Natural killer cell treated with Interleukin-12 subunit alpha and Interleukin-12 subunit beta and Interleukin-15 and Interleukin-18, amount 100 ng/mL, for 72 hours (primary cell): ENCODE measurements around the gene ELP2. TPM values are rescaled to one million over a fixed set of nuclear protein-coding genes. Genes with fewer than 3 reads are reported as not detected.
A peak's percentile ranks its signal among the peaks of the same experiment; 100 is the strongest.

ENCODE experiments used
- ATAC-seq, 2 donors: fragments of 150-1000 bp; cut with Tn5 transposase in 1 of 2; sonication (Bioruptor Pico), chemical (Tn5 transposase) in 1 of 2; 2 replicates each; pipeline ENCODE4 v1.10.0; 2021
- DNase-seq: peaks from one replicate; pipeline ENCODE4 v3.0.0; 2022; ENCODE audit warnings: low spot score
- H3K27ac Mint-ChIP-seq, 2 donors: 1 replicate in 1 of 2; 2 replicates in 1 of 2; pipeline ENCODE4 v1.8.0; 2022; ENCODE audit warnings: mixed read lengths in 2 of 2, mild to moderate bottlenecking in 1 of 2, moderate library complexity in 1 of 2
- H3K27me3 Mint-ChIP-seq, 2 donors: 1 replicate in 1 of 2; 2 replicates in 1 of 2; pipeline ENCODE4 v1.8.0; 2022; ENCODE audit warnings: mixed read lengths in 2 of 2
- H3K36me3 Mint-ChIP-seq: one replicate; pipeline ENCODE4 v1.8.0; 2022; ENCODE audit warnings: mixed read lengths
- H3K4me1 Mint-ChIP-seq, 2 donors: 1 replicate in 1 of 2; 2 replicates in 1 of 2; pipeline ENCODE4 v1.8.0; 2022; ENCODE audit warnings: low read depth in 2 of 2, mixed read lengths in 2 of 2, mild to moderate bottlenecking in 1 of 2
- H3K4me3 Mint-ChIP-seq: one replicate; pipeline ENCODE4 v1.8.0; 2022; ENCODE audit warnings: mixed read lengths
- H3K9me3 Mint-ChIP-seq: 2 replicates; pipeline ENCODE4 v1.8.0; 2022; ENCODE audit warnings: mixed read lengths
- total RNA-seq, 2 donors: library from RNA; stranded (reverse); gene quantifications; one replicate each; pipeline ENCODE4 v1.2.3, GENCODE V29; 2022

Gene ELP2
- total RNA-seq, 2 donors from 2014 or later, result 72.3 to 92.9 TPM

DNA sequence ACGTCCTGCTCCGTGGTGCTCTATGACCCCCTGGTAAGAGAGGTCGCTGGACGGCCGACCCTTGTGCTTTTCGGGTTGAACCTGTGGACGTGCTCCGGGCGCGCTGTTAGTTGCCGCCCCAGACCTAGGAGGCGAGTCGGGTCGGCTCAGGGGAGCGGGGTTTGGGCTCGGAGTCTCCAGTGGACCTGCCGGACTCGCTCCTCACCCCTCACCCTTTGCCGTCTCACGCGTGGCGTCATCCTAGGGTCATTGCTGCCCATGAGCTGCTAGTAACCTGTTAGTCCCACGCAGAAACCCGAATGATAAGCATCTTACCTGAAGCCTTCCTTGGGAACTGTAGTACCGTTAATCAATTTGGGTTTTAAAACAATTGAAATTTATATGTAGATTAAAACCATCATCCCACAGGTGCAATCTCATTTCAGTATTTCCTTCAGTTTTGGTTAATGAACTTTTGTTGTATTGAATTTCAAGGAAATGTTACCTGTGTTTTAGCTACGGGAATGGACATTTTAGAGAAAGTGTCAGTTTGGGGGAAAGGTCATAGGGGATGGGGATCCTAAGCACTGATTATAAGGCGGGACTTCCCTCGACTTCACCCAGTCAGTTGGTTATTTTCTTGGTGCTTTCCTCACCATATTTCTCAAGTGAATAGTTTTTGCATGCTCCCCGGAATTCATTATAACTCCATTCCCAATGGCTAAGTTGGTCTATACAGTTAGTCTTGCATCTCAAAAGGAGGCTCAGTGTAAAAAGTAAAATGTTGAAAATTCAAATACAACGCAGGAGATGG lies 536 bp downstream of the ELP2 start:
- peak overlapping the region; percentile 95 for H3K27ac Mint-ChIP-seq
- peak overlapping the region; percentile 95 for H3K4me3 Mint-ChIP-seq
- no peaks in the 10 kb centered on the region for H3K36me3 Mint-ChIP-seq
- no peaks in the 10 kb centered on the region for H3K27me3 Mint-ChIP-seq
- no peaks in the 10 kb centered on the region for H3K9me3 Mint-ChIP-seq
- ATAC-seq (peak; percentile 28 to 46), DNase-seq (no peak)
- H3K4me1 Mint-ChIP-seq, result peaks cover 42 to 48% of the 10 kb centered on the region in 2 donors

DNA sequence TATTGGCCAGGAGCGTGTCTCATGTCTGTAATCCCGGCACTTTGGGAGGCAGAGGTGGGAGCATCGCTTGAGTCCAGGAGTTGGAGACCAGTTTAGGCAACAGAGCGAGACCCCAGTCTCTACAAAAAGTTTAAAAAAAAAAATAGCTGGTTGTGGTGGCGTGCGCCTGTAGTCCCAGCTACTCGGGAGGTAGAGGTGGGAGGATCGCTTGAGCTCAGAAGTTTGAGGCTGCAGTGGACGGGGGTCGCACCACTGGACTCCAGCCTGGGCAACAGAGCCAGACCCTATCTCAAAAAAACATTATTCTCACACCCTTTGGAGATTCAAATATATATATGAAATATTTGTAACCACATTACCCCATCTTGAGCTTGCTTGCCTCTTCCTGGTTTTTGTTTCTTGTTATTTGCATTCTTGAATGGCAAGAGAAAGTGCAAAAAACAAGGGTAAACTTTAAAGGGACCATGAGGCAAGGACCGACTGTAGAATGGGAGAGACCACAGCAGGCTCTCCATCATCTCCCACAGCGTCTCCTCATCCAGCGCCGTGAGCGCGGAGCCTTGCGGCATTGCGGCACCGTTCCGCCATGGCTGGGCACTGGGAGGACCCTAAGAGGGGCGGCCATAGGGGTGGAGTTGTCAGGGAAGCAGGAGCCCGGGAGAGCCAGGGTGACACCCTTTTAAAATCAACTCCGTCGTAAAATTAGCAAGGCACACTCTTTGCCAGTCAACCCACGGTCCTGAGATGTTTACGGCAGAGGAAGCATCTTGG lies 1.4 kb downstream of the ELP2 start:
- DNase-seq (no peak), ATAC-seq (no peak)
- Mint-ChIP-seq H3K36me3 (no peaks in the 10 kb centered on the region), H3K4me3 (peak overlapping the region; percentile 95), H3K27me3 (no peaks in the 10 kb centered on the region), H3K9me3 (no peaks in the 10 kb centered on the region), H3K27ac (peak overlapping the region; percentile 95), H3K4me1 (peaks cover 39 to 40% of the 10 kb centered on the region in 2 donors)

DNA sequence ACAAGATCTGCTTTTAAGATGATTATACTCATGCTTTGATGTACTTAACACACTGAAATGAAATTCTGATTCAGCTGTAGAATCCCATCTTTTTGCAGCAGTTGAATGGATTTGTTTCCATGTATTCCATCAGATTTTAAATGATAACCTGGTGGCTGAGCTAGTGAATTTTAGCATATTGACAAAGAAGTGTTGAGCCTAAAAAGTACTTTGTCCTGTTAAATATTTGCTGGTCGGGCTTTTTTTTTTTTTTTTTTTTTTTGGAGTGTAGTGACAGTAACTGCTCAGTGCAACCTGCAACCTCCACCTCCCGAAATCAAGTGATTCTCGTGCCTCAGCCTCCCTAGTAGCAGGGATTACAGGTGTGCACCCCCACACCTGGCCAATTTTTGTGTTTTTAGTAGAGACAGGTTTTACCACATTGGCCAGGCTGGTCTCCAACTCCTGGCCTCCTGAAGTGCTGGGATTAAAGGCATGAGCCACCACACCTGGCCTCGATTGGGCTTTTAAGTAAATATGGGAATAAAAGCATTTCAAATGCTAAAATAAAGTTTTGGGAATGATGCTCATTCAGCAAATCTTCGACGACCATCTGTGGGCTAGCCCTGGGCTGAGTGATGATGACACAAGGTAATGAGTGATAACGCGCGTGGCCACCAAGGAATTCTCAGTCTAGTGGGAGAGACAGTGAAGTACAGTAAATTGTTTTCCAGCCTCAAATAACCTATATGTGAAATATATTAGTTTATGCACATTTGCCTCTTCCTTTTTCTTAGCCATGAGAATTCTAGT lies 2.2 kb downstream of the ELP2 start:
- H3K4me3 Mint-ChIP-seq, result peak overlapping the region; percentile 1
- no peaks in the 10 kb centered on the region for H3K9me3 Mint-ChIP-seq
- peaks cover 34% of the 10 kb centered on the region in 2 donors for H3K4me1 Mint-ChIP-seq
- ATAC-seq (no peak), DNase-seq (no peak)
- H3K36me3 Mint-ChIP-seq, result no peaks in the 10 kb centered on the region
- H3K27me3 Mint-ChIP-seq, result no peaks in the 10 kb centered on the region
- H3K27ac Mint-ChIP-seq, result no peak overlapping the region

GRCh38 chr18:36132756-36133155 lies 3.1 kb downstream of the ELP2 start:
- DNase-seq (no peak), ATAC-seq (no peak)
- no peak overlapping the region for H3K27ac Mint-ChIP-seq
- H3K4me1 Mint-ChIP-seq, result peaks cover 28 to 29% of the 10 kb centered on the region in 2 donors
- peak overlapping the region; percentile 1 for H3K4me3 Mint-ChIP-seq
- no peaks in the 10 kb centered on the region for H3K27me3 Mint-ChIP-seq
- H3K36me3 Mint-ChIP-seq, result no peaks in the 10 kb centered on the region
- H3K9me3 Mint-ChIP-seq, result no peaks in the 10 kb centered on the region

GRCh38 chr18:36135264-36135663 lies 5.6 kb downstream of the ELP2 start:
- peaks cover 20 to 21% of the 10 kb centered on the region in 2 donors for H3K4me1 Mint-ChIP-seq
- ATAC-seq (no peak), DNase-seq (no peak)
- no peak overlapping the region for H3K27ac Mint-ChIP-seq
- H3K27me3 Mint-ChIP-seq, result no peaks in the 10 kb centered on the region
- H3K4me3 Mint-ChIP-seq, result no peak overlapping the region
- H3K36me3 Mint-ChIP-seq, result peaks cover 9% of the 10 kb centered on the region
- no peaks in the 10 kb centered on the region for H3K9me3 Mint-ChIP-seq

GRCh38 chr18:36139245-36139644 lies 9.5 kb downstream of the ELP2 start:
- H3K4me3 Mint-ChIP-seq, result no peak overlapping the region
- H3K9me3 Mint-ChIP-seq, result no peaks in the 10 kb centered on the region
- H3K4me1 Mint-ChIP-seq, result peaks cover 6 to 9% of the 10 kb centered on the region in 2 donors
- H3K27ac Mint-ChIP-seq, result no peak overlapping the region
- DNase-seq (no peak), ATAC-seq (no peak)
- peaks cover 19% of the 10 kb centered on the region for H3K36me3 Mint-ChIP-seq
- no peaks in the 10 kb centered on the region for H3K27me3 Mint-ChIP-seq

GRCh38 chr18:36141576-36141975 lies 11.9 kb downstream of the ELP2 start:
- peak; percentile 81 to 88 for ATAC-seq
- H3K4me3 Mint-ChIP-seq, result no peak overlapping the region
- peak overlapping the region; percentile 44 to 61 for H3K27ac Mint-ChIP-seq
- H3K4me1 Mint-ChIP-seq, result peaks cover 5 to 9% of the 10 kb centered on the region in 2 donors
- no peaks in the 10 kb centered on the region for H3K9me3 Mint-ChIP-seq
- peaks cover 26% of the 10 kb centered on the region for H3K36me3 Mint-ChIP-seq
- DNase-seq, result no peak
- H3K27me3 Mint-ChIP-seq, result no peaks in the 10 kb centered on the region

DNA sequence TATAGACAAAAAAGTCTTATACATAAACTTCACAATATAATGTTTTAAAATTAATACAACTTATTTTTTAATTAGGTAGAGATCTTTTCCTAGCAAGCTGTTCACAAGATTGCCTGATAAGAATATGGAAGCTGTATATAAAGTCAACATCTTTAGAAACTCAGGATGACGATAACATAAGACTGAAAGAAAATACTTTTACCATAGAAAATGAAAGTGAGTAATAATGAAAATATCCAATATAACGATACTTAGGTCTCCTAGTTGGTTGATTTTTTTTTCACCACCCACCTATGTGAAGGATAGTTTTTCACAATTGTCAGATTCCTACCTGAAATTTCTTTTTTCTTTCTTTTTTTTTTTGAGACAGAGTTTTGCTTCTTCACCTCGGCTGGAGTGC lies 13.1 kb downstream of the ELP2 start:
- Mint-ChIP-seq H3K4me1 (peaks cover 3 to 6% of the 10 kb centered on the region in 2 donors), H3K36me3 (peaks cover 26% of the 10 kb centered on the region), H3K27me3 (no peaks in the 10 kb centered on the region), H3K4me3 (no peak overlapping the region), H3K9me3 (no peaks in the 10 kb centered on the region), H3K27ac (no peak overlapping the region)
- no peak for ATAC-seq
- no peak for DNase-seq

GRCh38 chr18:36143391-36143790 lies 13.7 kb downstream of the ELP2 start:
- Mint-ChIP-seq H3K36me3 (peaks cover 22% of the 10 kb centered on the region), H3K9me3 (no peaks in the 10 kb centered on the region), H3K4me1 (peaks cover 3 to 6% of the 10 kb centered on the region in 2 donors), H3K27ac (no peak overlapping the region), H3K27me3 (no peaks in the 10 kb centered on the region), H3K4me3 (no peak overlapping the region)
- DNase-seq, result no peak
- no peak for ATAC-seq

GRCh38 chr18:36149514-36150289 lies 20.0 kb downstream of the ELP2 start:
- peaks cover 8 to 11% of the 10 kb centered on the region in 2 donors for H3K4me1 Mint-ChIP-seq
- H3K27ac Mint-ChIP-seq, result no peak overlapping the region
- DNase-seq (no peak), ATAC-seq (no peak)
- no peaks in the 10 kb centered on the region for H3K9me3 Mint-ChIP-seq
- H3K36me3 Mint-ChIP-seq, result peaks cover 26% of the 10 kb centered on the region
- no peak overlapping the region for H3K4me3 Mint-ChIP-seq
- H3K27me3 Mint-ChIP-seq, result no peaks in the 10 kb centered on the region

DNA sequence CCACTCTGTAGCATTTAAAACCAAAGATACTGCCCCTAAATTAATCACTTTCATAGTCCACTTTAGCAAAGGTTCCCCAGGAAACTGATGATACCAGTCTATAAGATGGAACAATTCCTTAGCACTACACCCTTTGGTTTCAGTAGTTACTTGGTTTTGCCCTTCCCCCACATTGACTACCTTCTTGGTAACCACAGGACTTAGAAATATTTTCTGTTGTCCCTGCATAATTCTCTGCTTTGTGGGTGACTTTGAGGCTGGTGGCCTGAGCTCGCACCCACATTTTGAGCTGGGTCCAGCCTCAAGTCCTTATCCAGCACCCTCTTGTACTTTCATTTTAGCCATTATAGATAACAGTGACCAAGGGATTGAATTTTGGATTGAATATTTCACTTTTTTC lies 23.1 kb downstream of the ELP2 start:
- H3K36me3 Mint-ChIP-seq, result peaks cover 27% of the 10 kb centered on the region
- DNase-seq (no peak), ATAC-seq (no peak)
- no peaks in the 10 kb centered on the region for H3K27me3 Mint-ChIP-seq
- H3K27ac Mint-ChIP-seq, result no peak overlapping the region
- H3K4me3 Mint-ChIP-seq, result no peak overlapping the region
- no peaks in the 10 kb centered on the region for H3K9me3 Mint-ChIP-seq
- peaks cover 15 to 18% of the 10 kb centered on the region in 2 donors for H3K4me1 Mint-ChIP-seq

GRCh38 chr18:36153203-36153602 lies 23.5 kb downstream of the ELP2 start:
- Mint-ChIP-seq H3K4me1 (peaks cover 15 to 19% of the 10 kb centered on the region in 2 donors), H3K4me3 (no peak overlapping the region), H3K9me3 (no peaks in the 10 kb centered on the region), H3K27me3 (no peaks in the 10 kb centered on the region), H3K27ac (no peak overlapping the region), H3K36me3 (peaks cover 27% of the 10 kb centered on the region)
- DNase-seq (no peak), ATAC-seq (no peak)

GRCh38 chr18:36153771-36154170 lies 24.1 kb downstream of the ELP2 start:
- no peak overlapping the region for H3K27ac Mint-ChIP-seq
- ATAC-seq (no peak), DNase-seq (no peak)
- peaks cover 27% of the 10 kb centered on the region for H3K36me3 Mint-ChIP-seq
- no peak overlapping the region for H3K4me3 Mint-ChIP-seq
- H3K9me3 Mint-ChIP-seq, result no peaks in the 10 kb centered on the region
- H3K4me1 Mint-ChIP-seq, result peaks cover 15 to 22% of the 10 kb centered on the region in 2 donors
- H3K27me3 Mint-ChIP-seq, result no peaks in the 10 kb centered on the region
